Upper lobe of left lung (tissue), 4 donors: ENCODE data around the gene MAMDC2.

Experiments
- EP300 ChIP-seq, 4 donors: sonication (generic); formaldehyde crosslinking; IDR thresholded peaks; one replicate each; pipeline ENCODE4 v1.5.1; 2017; ENCODE audit warnings: antibody characterized with exemption in 4 of 4, control low read depth in 2 of 4
- POLR2A ChIP-seq, 4 donors: fragments of 450-650 bp; IDR thresholded peaks; one replicate each; pipeline ENCODE4 v1.5.1; 2016 to 2017; ENCODE audit warnings: antibody characterized with exemption in 4 of 4, mild to moderate bottlenecking in 2 of 4
- POLR2AphosphoS5 ChIP-seq, 2 donors: sonication (generic); formaldehyde crosslinking; IDR thresholded peaks; one replicate each; pipeline ENCODE4 v1.5.1; 2017; ENCODE audit warnings: antibody characterized with exemption in 2 of 2
- TF ChIP-seq, protein P1 (sequence below), 6 experiments: fragments of 450-650 bp in 4 of 6; fragments of 200-600 bp in 2 of 6; sonication (generic) in 2 of 6; IDR thresholded peaks; one replicate each; pipeline ENCODE4 v1.5.1; 2016 to 2019; ENCODE audit warnings: antibody characterized with exemption in 6 of 6

DNA sequence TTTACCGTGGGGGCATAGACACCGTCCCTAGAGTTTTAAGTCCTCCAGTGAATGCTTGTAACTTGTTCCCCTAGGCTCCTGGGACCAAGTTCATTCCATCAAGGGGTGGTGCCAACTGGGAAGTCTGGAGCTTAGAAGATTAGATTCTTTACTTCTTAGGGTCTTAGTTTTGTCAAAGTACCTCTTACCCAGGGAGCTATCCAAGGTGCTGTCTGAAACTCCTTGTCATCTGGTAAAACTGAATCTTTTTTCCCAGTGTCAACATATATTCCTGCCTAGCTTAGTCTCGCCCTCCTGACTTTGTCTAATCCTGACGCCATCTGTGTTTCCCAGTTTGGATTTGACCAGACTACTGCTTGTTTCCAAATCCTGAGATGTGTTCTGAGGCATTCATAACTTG lies 41.6 kb downstream of the MAMDC2 start:
- TF ChIP-seq POLR2AphosphoS5 (IDR thresholded peaks at IDR 0.05) (no peak), POLR2A (IDR thresholded peaks at IDR 0.05) (no peak), EP300 (IDR thresholded peaks at IDR 0.05) (no peak)
- TF ChIP-seq, protein P1, sequence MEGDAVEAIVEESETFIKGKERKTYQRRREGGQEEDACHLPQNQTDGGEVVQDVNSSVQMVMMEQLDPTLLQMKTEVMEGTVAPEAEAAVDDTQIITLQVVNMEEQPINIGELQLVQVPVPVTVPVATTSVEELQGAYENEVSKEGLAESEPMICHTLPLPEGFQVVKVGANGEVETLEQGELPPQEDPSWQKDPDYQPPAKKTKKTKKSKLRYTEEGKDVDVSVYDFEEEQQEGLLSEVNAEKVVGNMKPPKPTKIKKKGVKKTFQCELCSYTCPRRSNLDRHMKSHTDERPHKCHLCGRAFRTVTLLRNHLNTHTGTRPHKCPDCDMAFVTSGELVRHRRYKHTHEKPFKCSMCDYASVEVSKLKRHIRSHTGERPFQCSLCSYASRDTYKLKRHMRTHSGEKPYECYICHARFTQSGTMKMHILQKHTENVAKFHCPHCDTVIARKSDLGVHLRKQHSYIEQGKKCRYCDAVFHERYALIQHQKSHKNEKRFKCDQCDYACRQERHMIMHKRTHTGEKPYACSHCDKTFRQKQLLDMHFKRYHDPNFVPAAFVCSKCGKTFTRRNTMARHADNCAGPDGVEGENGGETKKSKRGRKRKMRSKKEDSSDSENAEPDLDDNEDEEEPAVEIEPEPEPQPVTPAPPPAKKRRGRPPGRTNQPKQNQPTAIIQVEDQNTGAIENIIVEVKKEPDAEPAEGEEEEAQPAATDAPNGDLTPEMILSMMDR (IDR thresholded peaks at IDR 0.05), result no peak
